K562 (cell line): ENCODE data around the gene EDEM1. TPM values are rescaled to one million over a fixed set of nuclear protein-coding genes. Genes with fewer than 3 reads are reported as not detected.

ENCODE experiments used
- CEBPB ChIP-seq: fragments of 450-650 bp; IDR thresholded peaks from 2 replicates; pipeline ENCODE4 v1.6.1; 2016; ENCODE audit warnings: missing genetic modification characterization, missing compliant biosample characterization
- DPF2 ChIP-seq: fragments of 450-650 bp; IDR thresholded peaks from 2 replicates; pipeline ENCODE4 v1.6.1; 2016
- EGR1 ChIP-seq: fragments of 450-650 bp; conservative IDR thresholded peaks from 2 replicates; pipeline ENCODE4 v1.6.1; 2017; ENCODE audit warnings: mild to moderate bottlenecking
- ETV5 ChIP-seq: sonication (generic); formaldehyde crosslinking; IDR thresholded peaks from 2 replicates; pipeline ENCODE4 v1.4.0; 2020; ENCODE audit warnings: low read depth, mild to moderate bottlenecking, missing genetic modification reagents
- EWSR1 ChIP-seq: fragments of 450-650 bp; IDR thresholded peaks from 2 replicates; pipeline ENCODE4 v1.6.1; 2018; ENCODE audit warnings: borderline replicate concordance, mild to moderate bottlenecking, low read depth, moderate library complexity; ENCODE audit not compliant: partially characterized antibody
- FOXA1 ChIP-seq: fragments of 450-650 bp; IDR thresholded peaks from 2 replicates; pipeline ENCODE4 v1.6.1; 2016; ENCODE audit warnings: mild to moderate bottlenecking, borderline replicate concordance
- NR2F6 ChIP-seq: fragments of 450-650 bp; formaldehyde crosslinking; IDR thresholded peaks from 2 replicates; pipeline ENCODE4 v1.4.0; 2020; ENCODE audit warnings: mild to moderate bottlenecking
- POLR2AphosphoS2 ChIP-seq: IDR thresholded peaks from 2 replicates; pipeline ENCODE4 v1.6.1; 2012; ENCODE audit warnings: low read length, improper control_type of control experiment
- ZNF239 ChIP-seq: fragments of 250-450 bp; sonication (Bioruptor Pico); IDR thresholded peaks from 2 replicates; pipeline ENCODE4 v1.4.0; 2020; ENCODE audit warnings: mild to moderate bottlenecking
- ZNF830 ChIP-seq: fragments of 250-450 bp; sonication (Bioruptor Pico); IDR thresholded peaks from 2 replicates; pipeline ENCODE4 v1.5.0; 2021; ENCODE audit warnings: mild to moderate bottlenecking
- polyA plus RNA-seq, 8 experiments: library from polyadenylated mRNA; depleted of rRNA in 4 of 8; stranded (reverse) in 5 of 8; unstranded in 3 of 8; fragments of >200 nt; fragmentation: Nextera tagmentation in 2 of 8; fragmentation: Illumina TruSeq in 1 of 8; extraction: Ambion mirVana in 2 of 8; extraction: Trizol in 1 of 8; gene quantifications; 2 replicates each; pipeline versions ENCODE4 v1.2.1 to v1.2.3, GENCODE V29; 2011 to 2014; ENCODE audit warnings: inconsistent platforms in 1 of 8, missing spikeins in 1 of 8
- total RNA-seq, 7 experiments: library from RNA; depleted of rRNA in 6 of 7; stranded (reverse); fragments of >200 nt in 6 of 7; fragmentation: Illumina TruSeq in 2 of 7; extraction: Trizol in 2 of 7; gene quantifications; 2 replicates each; pipeline versions ENCODE4 v1.2.1 to v1.2.3, GENCODE V29; 2011 to 2021; ENCODE audit warnings: low replicate concordance in 1 of 7
- TF ChIP-seq, protein P1 (sequence below): fragments of 250-450 bp; sonication (Bioruptor Pico); IDR thresholded peaks from 2 replicates; pipeline ENCODE4 v1.5.0; 2021
- TF ChIP-seq, protein P2 (sequence below): fragments of 450-650 bp; conservative IDR thresholded peaks from 2 replicates; pipeline ENCODE4 v1.6.1; 2016; ENCODE audit warnings: missing genetic modification characterization, low read depth, mild to moderate bottlenecking, missing compliant biosample characterization, moderate library complexity
- TF ChIP-seq, protein P3 (sequence below): sonication (generic); formaldehyde crosslinking; IDR thresholded peaks from 2 replicates; pipeline ENCODE4 v1.8.1; 2023; ENCODE audit warnings: mild to moderate bottlenecking, missing genetic modification reagents
- TF ChIP-seq, protein P4 (sequence below): fragments of 450-650 bp; formaldehyde crosslinking; conservative IDR thresholded peaks from 2 replicates; pipeline ENCODE4 v1.4.0; 2022; ENCODE audit warnings: mild to moderate bottlenecking, missing genetic modification characterization
- TF ChIP-seq, protein P5 (sequence below): fragments of 450-650 bp; formaldehyde crosslinking; IDR thresholded peaks from 2 replicates; pipeline ENCODE4 v1.4.0; 2022; ENCODE audit warnings: mild to moderate bottlenecking, moderate library complexity
- TF ChIP-seq, protein P6 (sequence below): sonication (generic); formaldehyde crosslinking; IDR thresholded peaks from 2 replicates; pipeline ENCODE4 v1.8.0; 2022; ENCODE audit warnings: mild to moderate bottlenecking, missing genetic modification reagents

EDEM1 gene
- total and polyA plus RNA-seq, 9 of the 15 experiments (the other 6 are each of a cell fraction or from before 2014, with no cell fraction given): 6.2 to 36.7 (median 14.3) TPM

DNA sequence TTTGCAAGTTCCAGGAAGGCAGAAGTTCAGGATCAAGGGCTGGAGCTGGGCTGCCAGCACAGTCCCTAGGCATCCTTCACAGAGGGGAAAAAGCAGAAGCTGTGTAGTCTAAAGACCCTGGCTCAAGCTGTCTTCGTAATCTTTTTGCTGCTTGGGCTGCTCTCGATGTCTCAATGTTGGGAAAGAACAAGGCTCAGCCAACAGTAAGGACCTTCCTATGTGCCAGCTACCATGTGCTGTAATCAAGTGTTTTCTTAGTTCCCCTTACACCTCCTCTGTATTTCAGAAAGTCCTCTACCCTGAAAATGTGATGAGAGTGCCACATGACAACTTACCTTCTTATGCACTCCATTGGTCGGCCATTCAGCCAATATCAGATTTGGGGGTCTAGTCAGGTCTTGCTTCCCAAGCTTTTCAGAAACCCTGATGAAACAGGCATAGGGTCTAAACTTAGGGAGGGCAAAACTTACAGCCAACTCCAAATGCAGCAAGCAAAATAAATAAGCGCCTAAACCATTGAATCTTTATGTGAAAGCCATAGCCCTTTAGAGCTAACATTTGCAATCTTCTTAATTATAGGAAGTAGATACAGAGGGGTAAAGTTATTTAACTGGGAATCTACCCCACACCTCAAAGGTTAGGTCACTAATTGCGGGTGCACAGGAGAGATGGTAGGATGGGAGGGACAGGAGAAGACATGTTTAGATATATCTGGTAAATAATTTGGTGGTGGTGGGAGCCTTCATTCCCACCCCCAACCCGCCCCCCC, 1.2 kb upstream of the EDEM1 start (continued):
- TF ChIP-seq, protein P1, sequence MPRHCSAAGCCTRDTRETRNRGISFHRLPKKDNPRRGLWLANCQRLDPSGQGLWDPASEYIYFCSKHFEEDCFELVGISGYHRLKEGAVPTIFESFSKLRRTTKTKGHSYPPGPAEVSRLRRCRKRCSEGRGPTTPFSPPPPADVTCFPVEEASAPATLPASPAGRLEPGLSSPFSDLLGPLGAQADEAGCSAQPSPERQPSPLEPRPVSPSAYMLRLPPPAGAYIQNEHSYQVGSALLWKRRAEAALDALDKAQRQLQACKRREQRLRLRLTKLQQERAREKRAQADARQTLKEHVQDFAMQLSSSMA: no peak
- TF ChIP-seq, protein P2, sequence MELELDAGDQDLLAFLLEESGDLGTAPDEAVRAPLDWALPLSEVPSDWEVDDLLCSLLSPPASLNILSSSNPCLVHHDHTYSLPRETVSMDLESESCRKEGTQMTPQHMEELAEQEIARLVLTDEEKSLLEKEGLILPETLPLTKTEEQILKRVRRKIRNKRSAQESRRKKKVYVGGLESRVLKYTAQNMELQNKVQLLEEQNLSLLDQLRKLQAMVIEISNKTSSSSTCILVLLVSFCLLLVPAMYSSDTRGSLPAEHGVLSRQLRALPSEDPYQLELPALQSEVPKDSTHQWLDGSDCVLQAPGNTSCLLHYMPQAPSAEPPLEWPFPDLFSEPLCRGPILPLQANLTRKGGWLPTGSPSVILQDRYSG: no peak
- 0 out of 2 replicates have a peak, but pooled peaks have one; percentile 28 for TF ChIP-seq DPF2
- TF ChIP-seq, protein P3, sequence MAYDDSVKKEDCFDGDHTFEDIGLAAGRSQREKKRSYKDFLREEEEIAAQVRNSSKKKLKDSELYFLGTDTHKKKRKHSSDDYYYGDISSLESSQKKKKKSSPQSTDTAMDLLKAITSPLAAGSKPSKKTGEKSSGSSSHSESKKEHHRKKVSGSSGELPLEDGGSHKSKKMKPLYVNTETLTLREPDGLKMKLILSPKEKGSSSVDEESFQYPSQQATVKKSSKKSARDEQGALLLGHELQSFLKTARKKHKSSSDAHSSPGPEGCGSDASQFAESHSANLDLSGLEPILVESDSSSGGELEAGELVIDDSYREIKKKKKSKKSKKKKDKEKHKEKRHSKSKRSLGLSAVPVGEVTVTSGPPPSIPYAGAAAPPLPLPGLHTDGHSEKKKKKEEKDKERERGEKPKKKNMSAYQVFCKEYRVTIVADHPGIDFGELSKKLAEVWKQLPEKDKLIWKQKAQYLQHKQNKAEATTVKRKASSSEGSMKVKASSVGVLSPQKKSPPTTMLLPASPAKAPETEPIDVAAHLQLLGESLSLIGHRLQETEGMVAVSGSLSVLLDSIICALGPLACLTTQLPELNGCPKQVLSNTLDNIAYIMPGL (CRISPR knock-in tag): no peak
- peak; percentile 92 for TF ChIP-seq POLR2AphosphoS2
- TF ChIP-seq, protein P4, sequence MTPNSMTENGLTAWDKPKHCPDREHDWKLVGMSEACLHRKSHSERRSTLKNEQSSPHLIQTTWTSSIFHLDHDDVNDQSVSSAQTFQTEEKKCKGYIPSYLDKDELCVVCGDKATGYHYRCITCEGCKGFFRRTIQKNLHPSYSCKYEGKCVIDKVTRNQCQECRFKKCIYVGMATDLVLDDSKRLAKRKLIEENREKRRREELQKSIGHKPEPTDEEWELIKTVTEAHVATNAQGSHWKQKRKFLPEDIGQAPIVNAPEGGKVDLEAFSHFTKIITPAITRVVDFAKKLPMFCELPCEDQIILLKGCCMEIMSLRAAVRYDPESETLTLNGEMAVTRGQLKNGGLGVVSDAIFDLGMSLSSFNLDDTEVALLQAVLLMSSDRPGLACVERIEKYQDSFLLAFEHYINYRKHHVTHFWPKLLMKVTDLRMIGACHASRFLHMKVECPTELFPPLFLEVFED (CRISPR knock-in tag): 0 out of 2 replicates have a peak, but pooled peaks have one; percentile 7
- no peak for TF ChIP-seq NR2F6 (CRISPR knock-in tag)
- TF ChIP-seq, protein P5, sequence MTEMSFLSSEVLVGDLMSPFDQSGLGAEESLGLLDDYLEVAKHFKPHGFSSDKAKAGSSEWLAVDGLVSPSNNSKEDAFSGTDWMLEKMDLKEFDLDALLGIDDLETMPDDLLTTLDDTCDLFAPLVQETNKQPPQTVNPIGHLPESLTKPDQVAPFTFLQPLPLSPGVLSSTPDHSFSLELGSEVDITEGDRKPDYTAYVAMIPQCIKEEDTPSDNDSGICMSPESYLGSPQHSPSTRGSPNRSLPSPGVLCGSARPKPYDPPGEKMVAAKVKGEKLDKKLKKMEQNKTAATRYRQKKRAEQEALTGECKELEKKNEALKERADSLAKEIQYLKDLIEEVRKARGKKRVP (CRISPR knock-in tag): peak; percentile 6; the same call in 1 of the 2 replicates
- TF ChIP-seq ZNF830 (CRISPR knock-in tag): 0 out of 2 replicates have a peak, but pooled peaks have one; percentile 56
- no peak for TF ChIP-seq ZNF239
- no peak for TF ChIP-seq EGR1
- TF ChIP-seq ETV5: 0 out of 2 replicates have a peak, but pooled peaks have one; percentile 7
- no peak for TF ChIP-seq EWSR1
- no peak for TF ChIP-seq FOXA1
- TF ChIP-seq, protein P6, sequence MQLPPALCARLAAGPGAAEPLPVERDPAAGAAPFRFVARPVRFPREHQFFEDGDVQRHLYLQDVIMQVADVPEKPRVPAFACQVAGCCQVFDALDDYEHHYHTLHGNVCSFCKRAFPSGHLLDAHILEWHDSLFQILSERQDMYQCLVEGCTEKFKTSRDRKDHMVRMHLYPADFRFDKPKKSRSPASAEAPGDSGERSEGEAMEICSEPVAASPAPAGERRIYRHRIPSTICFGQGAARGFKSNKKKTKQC (CRISPR knock-in tag): no peak
- peak; percentile 36 for TF ChIP-seq CEBPB (tag)
